Mesothelial cell of epicardium (in vitro differentiated cells): ENCODE results near the gene FLVCR2. TPM values are rescaled to one million over a fixed set of nuclear protein-coding genes. Genes with fewer than 3 reads are reported as not detected.

ENCODE experiments used
- DNase-seq, 2 experiments: peaks; one replicate each; pipeline ENCODE4 v3.0.0; 2021; ENCODE audit warnings: low spot score in 2 of 2; ENCODE audit not compliant: unreplicated experiment in 2 of 2
- H3K27ac Mint-ChIP-seq: 2 replicates; pipeline ENCODE4 v1.8.0; 2021; ENCODE audit warnings: mixed read lengths
- H3K27me3 Mint-ChIP-seq: 2 replicates; pipeline ENCODE4 v1.8.0; 2021; ENCODE audit warnings: low read depth, mixed read lengths
- H3K36me3 Mint-ChIP-seq: 2 replicates; pipeline ENCODE4 v1.8.0; 2021; ENCODE audit warnings: mixed read lengths
- H3K4me1 Mint-ChIP-seq: 2 replicates; pipeline ENCODE4 v1.8.0; 2021; ENCODE audit warnings: mixed read lengths
- H3K4me3 Mint-ChIP-seq: 2 replicates; pipeline ENCODE4 v1.8.0; 2021; ENCODE audit warnings: mild to moderate bottlenecking, moderate library complexity, mixed read lengths
- H3K9me3 Mint-ChIP-seq: 2 replicates; pipeline ENCODE4 v1.8.0; 2021; ENCODE audit warnings: mixed read lengths
- total RNA-seq: library from RNA; stranded (reverse); gene quantifications from 3 replicates; pipeline ENCODE4 v1.2.1, GENCODE V29; 2021
- TF ChIP-seq, protein P1 (sequence below): fragments of 200-600 bp; sonication (generic); IDR thresholded peaks from one replicate; pipeline ENCODE4 v1.5.0; 2021; ENCODE audit warnings: antibody characterized with exemption; ENCODE audit not compliant: unreplicated experiment

Gene FLVCR2
- total RNA-seq, 1 donor from 2014 or later, result 3.0 TPM

DNA sequence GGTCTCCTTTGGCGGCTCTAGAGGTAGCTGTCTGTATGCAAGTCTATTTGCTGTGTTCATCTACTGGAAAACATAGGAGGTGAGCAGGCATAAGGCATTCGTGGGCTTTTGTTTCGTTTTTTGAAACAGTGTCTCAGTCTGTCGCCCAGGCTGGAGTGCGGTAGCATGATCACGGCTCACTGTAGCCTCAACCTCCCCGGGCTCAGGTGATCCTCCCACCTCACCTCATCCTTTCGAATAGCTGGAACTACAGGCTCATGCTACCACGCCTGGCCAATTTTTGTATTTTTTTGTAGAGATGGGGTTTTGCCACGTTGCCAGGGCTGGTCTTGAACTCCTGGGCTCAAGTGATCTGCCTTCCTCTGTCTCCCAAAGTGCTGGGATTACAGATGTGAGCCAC is 27.5 kb downstream of the FLVCR2 start:
- Mint-ChIP-seq H3K4me3 (no peak overlapping the region), H3K27me3 (peaks cover 3% of the 10 kb centered on the region), H3K36me3 (no peaks in the 10 kb centered on the region), H3K27ac (no peak overlapping the region), H3K4me1 (no peaks in the 10 kb centered on the region), H3K9me3 (no peaks in the 10 kb centered on the region)
- TF ChIP-seq, protein P1, sequence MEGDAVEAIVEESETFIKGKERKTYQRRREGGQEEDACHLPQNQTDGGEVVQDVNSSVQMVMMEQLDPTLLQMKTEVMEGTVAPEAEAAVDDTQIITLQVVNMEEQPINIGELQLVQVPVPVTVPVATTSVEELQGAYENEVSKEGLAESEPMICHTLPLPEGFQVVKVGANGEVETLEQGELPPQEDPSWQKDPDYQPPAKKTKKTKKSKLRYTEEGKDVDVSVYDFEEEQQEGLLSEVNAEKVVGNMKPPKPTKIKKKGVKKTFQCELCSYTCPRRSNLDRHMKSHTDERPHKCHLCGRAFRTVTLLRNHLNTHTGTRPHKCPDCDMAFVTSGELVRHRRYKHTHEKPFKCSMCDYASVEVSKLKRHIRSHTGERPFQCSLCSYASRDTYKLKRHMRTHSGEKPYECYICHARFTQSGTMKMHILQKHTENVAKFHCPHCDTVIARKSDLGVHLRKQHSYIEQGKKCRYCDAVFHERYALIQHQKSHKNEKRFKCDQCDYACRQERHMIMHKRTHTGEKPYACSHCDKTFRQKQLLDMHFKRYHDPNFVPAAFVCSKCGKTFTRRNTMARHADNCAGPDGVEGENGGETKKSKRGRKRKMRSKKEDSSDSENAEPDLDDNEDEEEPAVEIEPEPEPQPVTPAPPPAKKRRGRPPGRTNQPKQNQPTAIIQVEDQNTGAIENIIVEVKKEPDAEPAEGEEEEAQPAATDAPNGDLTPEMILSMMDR, result no peak
- DNase-seq, result no peak

DNA sequence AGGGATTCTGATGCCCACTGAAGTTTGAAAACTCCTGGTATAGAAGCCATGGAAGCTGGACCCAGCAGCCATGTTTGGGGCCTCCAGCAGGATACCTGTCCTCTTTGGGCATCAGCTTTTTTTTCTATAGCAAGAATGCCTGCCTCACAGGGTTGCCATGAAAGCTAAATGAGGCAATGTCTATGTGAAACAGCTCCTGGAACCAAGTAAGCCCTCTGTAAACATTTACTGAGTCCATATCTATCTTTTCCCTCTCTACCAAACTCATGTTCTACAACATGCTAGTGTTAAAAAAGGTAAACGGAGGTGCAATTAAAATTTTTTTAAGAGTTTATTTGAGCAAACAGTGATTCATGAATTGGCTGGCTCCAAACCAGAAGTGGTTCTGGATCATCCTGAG is 28.6 kb downstream of the FLVCR2 start:
- H3K4me1 Mint-ChIP-seq, result no peaks in the 10 kb centered on the region
- H3K4me3 Mint-ChIP-seq, result no peak overlapping the region
- H3K27me3 Mint-ChIP-seq, result peaks cover 1% of the 10 kb centered on the region
- H3K36me3 Mint-ChIP-seq, result no peaks in the 10 kb centered on the region
- no peak for DNase-seq
- H3K9me3 Mint-ChIP-seq, result no peaks in the 10 kb centered on the region
- no peak overlapping the region for H3K27ac Mint-ChIP-seq
- TF ChIP-seq, protein P1, result no peak

DNA sequence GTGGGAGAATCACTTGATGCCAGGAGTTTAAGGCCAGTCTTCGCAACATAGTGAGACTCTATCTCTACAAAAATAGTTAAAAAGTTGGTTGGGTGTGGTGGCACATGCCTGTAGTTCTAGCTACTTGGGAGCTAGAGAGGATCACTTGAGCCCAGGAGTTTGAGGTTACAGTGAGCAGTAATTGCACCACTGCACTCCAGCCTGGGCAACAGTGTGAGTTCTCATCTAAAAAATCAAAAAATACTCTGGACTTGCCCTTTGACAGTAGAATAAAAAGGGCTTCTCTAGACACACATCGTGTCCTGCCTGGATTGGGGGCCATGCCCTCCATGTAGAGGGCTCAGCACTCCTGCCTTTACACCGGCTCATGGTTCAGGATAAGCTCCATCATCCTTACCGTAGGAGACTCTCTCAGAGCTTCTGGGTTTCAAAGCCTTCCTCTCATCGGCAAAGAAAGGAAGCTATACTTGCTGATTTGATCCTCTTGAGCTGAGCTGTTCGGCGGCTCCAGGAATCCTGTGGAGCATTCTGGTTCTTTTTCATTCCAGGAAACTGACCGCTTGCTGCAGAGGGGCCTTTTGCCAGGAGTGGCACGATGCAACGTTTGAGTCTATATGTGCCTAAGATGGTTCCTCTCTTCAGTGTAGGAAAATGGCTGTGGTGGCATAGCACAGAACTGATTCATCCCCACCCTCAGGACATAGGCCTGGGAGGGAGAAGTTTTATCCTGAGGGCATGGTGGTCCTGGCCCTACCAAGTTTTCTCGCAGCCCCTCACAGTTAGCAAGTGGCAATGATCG is 29.6 kb downstream of the FLVCR2 start:
- Mint-ChIP-seq H3K4me3 (no peak overlapping the region), H3K9me3 (peaks cover 5% of the 10 kb centered on the region), H3K27ac (no peak overlapping the region), H3K27me3 (no peaks in the 10 kb centered on the region), H3K36me3 (no peaks in the 10 kb centered on the region), H3K4me1 (no peaks in the 10 kb centered on the region)
- TF ChIP-seq, protein P1, result no peak
- DNase-seq, result no peak

DNA sequence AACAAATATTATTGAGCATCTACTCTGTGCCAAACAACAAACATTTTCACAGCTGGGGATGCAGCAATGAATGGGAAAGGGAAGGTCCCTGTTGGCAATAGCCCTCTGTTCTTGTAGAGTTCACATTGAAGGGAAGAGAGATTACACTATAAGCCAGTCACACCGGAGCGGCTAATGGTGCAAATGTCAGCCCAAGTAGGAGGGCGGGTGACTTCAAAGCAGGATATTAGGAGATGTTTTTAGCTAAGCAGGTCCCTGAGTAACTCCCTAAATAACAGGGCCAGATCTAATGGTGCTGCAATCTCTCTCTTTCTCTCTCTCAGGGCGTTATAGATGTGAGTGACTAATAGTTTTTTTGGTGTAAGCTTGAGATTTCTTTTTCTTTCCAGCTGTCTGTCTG is 30.7 kb downstream of the FLVCR2 start:
- Mint-ChIP-seq H3K36me3 (no peaks in the 10 kb centered on the region), H3K27me3 (no peaks in the 10 kb centered on the region)

DNA sequence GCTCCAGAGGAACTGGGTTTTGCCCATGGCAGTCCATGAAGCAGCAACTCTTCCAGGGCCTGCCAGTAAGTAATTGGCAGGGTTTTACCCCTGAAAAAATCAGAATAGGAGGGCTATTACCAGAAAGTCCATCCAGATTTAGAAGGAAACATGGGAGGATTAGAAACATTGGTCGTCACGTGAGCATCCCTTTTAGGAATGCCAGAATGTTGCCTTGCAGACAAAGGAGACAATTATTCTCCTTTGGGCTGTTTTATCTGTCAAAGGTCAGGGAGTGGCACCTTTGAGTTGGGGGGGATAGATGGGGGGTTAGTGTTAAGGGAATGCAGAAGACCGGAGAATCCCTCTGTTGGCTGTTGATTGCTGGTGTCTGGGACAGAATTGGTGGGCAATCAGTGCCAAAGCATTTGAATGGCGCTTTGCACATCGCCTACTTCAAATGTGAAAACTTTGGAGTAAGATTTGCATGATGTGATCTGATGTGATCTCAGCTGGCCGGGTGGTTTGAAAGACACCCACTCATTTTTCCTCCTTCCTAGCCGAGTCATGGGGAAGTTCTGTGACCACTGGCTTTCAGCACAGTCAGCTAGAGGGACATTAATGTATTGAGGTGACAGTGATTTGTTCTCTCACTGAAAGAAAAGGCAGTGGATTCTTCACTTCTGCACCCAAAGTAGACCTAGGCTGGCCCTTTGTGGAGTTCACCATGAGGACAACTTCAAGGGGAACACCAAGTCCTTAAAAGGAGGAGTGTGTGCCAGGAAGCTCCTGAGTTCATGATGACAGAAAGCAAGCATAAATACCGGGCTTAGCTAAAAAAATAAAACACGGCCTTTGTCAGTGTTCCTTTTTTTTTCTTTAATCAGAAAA is 31.4 kb downstream of the FLVCR2 start:
- H3K27ac Mint-ChIP-seq, result no peak overlapping the region

More for the DNA sequence above, 30.7 kb downstream of the FLVCR2 start:
- H3K27ac Mint-ChIP-seq, result no peak overlapping the region
- H3K9me3 Mint-ChIP-seq, result peaks cover 7% of the 10 kb centered on the region
- TF ChIP-seq, protein P1, result no peak
- no peak overlapping the region for H3K4me3 Mint-ChIP-seq
- no peaks in the 10 kb centered on the region for H3K4me1 Mint-ChIP-seq
- no peak for DNase-seq

More for the DNA sequence above, 31.4 kb downstream of the FLVCR2 start:
- Mint-ChIP-seq H3K36me3 (no peaks in the 10 kb centered on the region), H3K4me1 (no peaks in the 10 kb centered on the region), H3K9me3 (peaks cover 12% of the 10 kb centered on the region), H3K27me3 (no peaks in the 10 kb centered on the region), H3K4me3 (no peak overlapping the region)
- TF ChIP-seq, protein P1, result no peak
- DNase-seq, result no peak
